Measurements from ENCODE around the gene NXPH4.
A peak's percentile ranks its signal among the peaks of the same experiment; 100 is the strongest.

NXPH4 gene

DNA sequence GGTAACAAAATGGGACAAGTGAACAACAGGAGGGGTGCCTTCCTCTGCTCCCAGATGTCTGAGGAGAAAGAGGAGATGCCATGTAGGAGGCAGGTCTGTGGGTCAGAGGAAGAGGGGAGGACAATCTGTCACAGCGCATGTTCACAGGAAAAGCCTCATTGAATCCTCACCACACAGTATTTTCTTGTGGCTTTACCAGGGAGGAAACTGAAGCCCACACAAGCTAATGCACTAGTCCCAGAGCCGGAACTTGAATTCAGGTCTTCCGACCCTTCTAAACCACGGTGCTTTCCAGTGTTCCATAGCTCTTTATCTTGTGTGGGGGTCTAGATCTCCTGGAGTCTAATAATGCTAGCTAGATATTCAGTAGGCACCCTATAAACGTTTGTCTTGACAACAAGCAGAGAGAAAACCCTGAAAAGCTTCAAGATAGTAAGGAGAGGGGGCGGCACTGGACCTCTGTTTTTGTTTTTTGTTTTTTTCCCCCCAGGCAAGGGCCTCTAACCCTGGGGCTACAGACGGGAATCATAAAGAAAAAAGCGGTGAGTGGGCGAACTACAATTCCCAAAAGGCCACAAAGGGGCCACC is 12.5 kb downstream of the NXPH4 start:
- H3K27ac ChIP-seq: peak overlapping the region; percentile 85
- no peak for DNase-seq (ENCODE audit: low read depth, low spot score)

DNA sequence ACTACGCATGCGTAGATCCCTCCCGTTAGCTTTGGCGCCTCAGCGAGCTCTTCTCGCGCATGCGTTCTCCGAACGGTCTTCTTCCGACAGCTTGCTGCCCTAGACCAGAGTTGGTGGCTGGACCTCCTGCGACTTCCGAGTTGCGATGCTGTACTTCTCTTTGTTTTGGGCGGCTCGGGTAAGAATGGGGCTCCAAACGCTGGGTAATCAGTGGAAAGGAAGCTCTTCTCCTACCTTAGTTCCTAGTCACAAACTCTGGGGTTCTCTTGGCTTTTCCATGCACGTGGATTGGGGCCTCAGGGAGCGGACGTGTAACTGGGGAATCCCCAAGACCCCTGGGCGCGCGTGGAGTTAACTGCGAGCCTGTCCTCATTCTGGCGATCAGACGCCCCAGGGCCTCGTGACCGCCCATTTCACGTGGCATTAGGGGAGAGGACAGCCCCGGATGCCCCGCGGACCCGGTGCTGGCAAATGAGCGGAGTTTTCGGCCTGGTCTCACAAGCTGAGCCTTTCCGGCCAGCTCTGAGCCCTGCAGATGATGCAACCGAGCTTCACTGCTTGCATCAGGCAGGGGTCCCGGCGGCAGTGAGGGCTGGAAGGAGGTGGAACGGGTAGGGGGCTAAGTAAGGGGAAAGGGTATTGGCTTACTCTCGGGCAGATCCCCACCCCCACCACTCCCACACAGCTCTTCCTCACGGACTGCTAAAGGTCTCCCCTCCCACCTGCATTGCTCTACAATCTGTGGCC is 13.2 kb downstream of the NXPH4 start, which contains the start of gene SHMT2:
Gene SHMT2 (plus strand): TSS at position 78 of the 747 bp plus-strand sequence. CDS start 68 bp downstream, at position 146.
- DNase-seq (ENCODE audit: low read depth, low spot score): no peak
- peak within 1 kb of the TSS; percentile 85 for H3K27ac ChIP-seq

DNA sequence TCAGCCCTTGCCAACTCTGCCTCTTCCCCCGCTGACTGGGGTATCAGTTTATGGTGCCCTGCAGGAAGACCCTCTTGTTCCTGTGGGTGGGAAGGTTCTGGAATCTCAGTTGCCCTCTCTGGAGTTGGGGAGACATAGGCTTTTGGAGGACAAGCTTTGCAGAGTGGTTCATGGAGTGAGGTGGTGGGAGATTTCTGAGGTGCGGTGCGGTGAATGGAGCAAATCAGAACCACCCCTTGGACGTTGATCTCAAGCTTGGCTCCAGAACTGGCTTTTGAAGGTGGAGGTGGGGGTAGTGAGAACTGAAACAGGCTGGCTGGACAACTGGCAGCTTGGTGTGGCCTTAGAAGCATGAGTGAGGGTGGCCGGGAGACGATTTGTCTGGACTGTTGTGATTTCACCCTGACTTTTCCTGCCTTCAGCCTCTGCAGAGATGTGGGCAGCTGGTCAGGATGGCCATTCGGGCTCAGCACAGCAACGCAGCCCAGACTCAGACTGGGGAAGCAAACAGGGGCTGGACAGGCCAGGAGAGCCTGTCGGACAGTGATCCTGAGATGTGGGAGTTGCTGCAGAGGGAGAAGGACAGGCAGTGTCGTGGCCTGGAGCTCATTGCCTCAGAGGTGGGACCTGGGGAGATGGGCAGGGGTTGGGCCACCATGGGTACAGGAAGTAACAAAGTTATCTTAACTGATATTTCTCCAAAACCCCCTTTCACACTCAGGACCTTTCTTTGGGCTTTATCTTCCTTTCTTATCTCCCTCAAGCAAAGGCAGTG is 14.0 kb downstream of the NXPH4 start:
- no peak for DNase-seq (ENCODE audit: low read depth, low spot score)
- peak overlapping the region; percentile 85 for H3K27ac ChIP-seq

DNA sequence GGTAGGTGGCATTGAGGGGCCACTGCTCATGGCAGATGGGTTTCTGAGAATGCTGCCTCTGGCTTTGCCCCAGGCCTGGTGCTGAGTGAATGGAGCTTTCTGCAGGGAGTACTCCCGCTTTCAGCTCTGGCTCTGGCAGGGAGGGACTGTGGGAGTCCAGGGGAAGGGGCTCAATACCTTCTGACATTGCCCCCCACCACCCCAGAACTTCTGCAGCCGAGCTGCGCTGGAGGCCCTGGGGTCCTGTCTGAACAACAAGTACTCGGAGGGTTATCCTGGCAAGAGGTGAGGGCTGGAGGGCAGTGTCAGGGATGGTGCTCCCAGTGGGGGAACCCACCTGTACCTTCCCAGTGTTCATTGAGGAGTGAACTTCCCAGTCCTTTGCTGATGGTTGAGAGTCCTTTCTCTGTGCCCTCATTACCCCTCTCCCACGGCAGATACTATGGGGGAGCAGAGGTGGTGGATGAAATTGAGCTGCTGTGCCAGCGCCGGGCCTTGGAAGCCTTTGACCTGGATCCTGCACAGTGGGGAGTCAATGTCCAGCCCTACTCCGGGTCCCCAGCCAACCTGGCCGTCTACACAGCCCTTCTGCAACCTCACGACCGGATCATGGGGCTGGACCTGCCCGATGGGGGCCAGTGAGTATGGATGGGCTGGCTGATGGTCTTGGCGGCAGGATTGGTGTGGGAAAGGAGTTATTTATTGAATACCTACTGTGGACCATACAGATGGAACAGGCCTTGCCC is 14.9 kb downstream of the NXPH4 start:
- no peak for DNase-seq (ENCODE audit: low read depth, low spot score)
- H3K27ac ChIP-seq: peak overlapping the region; percentile 85

DNA sequence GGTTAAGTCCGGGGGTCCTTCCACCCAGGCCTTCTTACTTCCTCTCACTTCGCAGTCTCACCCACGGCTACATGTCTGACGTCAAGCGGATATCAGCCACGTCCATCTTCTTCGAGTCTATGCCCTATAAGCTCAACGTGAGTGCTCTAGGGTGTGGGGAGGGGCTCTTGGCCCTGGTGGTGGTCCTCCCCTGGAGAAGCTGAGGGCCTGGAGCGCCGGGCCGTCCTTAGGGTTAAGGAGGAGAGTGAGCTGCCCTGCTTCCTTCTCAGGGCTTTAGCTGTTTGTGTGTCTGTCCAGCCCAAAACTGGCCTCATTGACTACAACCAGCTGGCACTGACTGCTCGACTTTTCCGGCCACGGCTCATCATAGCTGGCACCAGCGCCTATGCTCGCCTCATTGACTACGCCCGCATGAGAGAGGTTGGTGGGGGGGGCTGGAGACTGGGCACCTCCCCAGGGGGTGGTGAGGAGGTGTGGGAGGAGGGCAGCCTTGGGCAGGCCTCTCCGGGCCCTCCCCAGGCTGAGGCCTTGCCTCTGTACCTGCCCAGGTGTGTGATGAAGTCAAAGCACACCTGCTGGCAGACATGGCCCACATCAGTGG is 15.7 kb downstream of the NXPH4 start:
- H3K27ac ChIP-seq: no peak overlapping the region
- DNase-seq (ENCODE audit: low read depth, low spot score): no peak

DNA sequence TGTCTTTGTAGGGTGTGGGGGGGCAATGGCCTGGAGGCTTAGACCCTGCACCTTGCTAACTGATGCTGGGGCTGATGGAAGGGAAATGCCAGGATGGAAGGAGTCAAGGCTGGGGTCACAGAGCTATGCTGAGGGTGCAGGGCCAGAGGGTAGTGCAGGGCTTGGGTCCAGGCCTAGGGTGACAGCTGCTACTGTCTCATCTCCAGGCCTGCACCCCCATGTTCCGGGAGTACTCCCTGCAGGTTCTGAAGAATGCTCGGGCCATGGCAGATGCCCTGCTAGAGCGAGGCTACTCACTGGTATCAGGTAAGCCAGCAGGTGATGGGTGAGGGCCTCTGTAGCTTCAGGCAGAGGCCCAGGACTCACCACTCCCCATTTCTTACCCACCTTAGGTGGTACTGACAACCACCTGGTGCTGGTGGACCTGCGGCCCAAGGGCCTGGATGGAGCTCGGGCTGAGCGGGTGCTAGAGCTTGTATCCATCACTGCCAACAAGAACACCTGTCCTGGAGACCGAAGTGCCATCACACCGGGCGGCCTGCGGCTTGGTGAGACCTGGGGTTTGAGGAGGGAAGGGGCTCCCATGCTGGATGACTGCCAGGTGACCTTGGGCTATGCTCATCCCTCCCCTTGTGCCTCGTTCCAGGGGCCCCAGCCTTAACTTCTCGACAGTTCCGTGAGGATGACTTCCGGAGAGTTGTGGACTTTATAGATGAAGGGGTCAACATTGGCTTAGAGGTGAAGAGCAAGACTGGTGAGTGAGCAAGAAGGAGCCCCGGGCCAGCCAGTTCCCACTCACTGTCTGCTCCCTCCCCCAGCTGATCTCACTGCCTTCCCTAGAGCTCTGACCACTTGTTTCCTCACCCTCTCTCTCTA is 17.0 kb downstream of the NXPH4 start:
- DNase-seq (ENCODE audit: low read depth, low spot score): no peak
- no peak overlapping the region for H3K27ac ChIP-seq

DNA sequence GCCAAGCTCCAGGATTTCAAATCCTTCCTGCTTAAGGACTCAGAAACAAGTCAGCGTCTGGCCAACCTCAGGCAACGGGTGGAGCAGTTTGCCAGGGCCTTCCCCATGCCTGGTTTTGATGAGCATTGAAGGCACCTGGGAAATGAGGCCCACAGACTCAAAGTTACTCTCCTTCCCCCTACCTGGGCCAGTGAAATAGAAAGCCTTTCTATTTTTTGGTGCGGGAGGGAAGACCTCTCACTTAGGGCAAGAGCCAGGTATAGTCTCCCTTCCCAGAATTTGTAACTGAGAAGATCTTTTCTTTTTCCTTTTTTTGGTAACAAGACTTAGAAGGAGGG is 17.6 kb downstream of the NXPH4 start:
- DNase-seq (ENCODE audit: low read depth, low spot score): no peak

DNA sequence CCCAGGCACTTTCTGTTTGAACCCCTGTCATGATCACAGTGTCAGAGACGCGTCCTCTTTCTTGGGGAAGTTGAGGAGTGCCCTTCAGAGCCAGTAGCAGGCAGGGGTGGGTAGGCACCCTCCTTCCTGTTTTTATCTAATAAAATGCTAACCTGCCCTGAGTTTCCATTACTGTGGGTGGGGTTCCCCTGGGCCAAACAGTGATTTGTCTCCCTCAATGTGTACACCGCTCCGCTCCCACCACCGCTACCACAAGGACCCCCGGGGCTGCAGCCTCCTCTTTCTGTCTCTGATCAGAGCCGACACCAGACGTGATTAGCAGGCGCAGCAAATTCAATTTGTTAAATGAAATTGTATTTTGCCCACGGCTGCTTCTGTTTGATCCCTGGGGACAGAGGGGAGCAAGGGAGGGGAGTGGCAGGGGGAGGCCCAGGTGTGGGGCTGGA is 18.0 kb downstream of the NXPH4 start:
- H3K27ac ChIP-seq: no peak overlapping the region
- no peak for DNase-seq (ENCODE audit: low read depth, low spot score)

More for the DNA sequence above, 17.6 kb downstream of the NXPH4 start:
- H3K27ac ChIP-seq: no peak overlapping the region

DNA sequence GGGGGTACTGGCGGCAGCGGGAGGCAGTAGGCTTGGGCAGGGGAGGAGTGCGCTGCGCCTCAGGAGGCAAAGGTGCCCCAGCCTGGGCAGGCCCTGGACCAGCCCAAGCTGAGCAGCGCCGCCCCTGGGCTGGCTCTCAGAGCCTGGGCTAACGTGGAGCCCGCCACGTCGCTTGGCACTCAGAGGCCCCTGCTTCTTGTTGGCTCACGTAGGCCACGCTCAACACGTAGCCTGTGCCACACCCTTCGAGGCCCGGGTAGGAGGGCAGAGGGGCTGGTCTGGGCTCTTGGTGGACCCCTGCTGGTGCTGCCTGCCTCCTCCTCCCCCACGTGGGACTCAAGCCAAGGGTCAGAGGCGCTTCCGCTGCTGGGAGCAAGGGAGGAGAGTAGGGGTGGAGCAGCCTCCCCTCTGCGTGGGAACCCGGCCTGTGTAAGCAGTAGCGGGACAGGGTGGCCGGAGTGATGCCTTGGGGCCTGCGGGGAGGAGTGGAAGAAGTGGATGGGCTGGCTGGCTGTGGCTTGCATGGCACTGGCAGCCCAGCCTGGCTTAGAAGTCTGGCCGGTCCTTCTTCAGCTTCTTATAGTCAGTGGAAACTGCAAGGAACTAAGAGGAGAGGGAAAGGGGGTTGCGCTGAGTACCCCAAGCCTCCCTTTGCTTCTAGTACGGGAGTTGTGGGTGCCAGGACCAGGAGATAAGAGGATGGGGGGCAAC is 18.6 kb downstream of the NXPH4 start:
- no peak for DNase-seq (ENCODE audit: low read depth, low spot score)
- no peak overlapping the region for H3K27ac ChIP-seq

DNA sequence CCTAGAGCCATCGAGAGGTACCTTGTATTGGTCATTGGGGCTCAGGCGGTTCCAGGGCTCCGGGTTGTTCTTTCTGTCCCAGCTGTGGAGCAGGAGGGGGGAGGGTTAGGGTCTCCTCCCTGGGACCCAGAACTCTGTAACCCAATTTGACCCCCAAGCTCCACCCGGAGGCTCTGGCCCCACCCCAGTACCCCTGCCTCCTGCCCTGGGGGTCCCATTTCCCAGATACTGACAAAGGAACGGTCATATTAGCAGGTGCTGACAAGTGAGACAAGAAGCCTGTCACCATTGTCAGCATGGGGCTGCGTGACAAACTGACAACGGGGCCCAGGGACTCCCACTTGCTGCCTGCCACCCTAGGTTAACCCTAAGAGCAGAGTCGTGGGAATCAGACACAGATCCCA is 19.1 kb downstream of the NXPH4 start:
- H3K27ac ChIP-seq: no peak overlapping the region
- no peak for DNase-seq (ENCODE audit: low read depth, low spot score)

DNA sequence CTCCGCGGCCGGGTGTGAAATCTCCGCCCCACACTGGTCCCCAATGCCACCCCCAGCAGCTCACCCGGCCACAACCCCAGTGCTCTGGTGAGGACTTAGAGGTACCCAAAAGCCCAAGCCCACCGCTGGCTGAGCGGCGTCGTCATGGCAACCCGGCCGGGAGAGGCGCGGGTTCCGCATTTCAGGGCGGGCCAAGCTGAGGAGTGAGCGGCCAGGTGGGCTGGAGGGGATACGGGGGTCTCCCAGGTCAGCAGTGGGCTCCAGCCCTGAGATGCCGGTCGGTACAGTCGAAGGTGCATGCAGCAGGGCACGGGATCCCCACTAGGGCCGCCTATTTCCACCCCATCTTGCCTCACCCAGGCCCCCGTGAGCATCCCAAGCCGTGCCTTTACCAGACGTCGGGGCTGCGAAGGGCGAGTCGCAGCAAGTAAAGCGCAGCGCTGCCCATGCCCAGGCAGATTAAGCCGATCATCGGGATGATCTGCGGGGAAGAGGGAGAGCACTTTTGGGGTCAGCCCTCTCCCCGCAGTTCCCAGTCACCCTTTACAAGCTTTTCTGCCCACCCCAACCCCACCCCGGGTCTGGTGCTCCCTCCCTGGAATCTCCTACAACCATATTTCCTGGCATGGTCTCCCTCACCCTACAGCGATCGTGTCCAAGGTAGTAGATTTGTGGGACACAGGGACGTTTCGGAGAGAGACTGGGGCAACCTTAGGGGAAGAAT is 19.8 kb downstream of the NXPH4 start:
- DNase-seq (ENCODE audit: low read depth, low spot score): no peak
- H3K27ac ChIP-seq: no peak overlapping the region

DNA sequence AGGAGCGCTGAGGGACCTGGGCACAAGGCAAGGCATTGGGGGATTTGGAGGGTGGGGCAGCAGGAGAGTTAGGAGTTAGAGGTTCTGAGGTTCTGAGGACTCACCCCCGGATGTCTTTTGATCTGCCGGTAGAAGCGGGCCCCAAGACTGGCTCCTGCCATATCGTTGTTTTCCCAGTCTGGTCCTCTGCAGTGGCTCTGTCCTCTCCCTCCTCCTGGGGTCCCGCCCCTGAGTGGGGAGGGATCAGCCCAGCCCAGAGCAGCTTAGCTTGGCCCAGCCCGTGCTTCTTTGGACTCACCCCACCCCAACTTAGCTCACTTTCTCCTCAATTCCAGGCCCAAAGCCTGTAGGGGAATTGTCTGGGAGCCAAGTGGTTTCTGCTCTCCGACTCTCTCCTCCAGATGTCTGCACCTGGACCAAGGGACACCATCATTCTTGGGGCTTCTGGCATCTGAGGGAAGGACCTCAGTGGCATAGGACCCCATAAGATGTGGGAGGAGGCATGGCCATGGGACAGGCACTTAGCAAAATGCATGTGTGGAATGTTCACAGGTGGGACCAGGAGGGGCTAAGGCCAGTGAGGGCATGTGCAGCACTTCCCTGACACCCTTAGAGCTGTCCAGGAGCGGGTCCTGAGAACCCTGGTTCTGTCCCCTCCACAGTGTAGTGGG is 20.5 kb downstream of the NXPH4 start:
- no peak for DNase-seq (ENCODE audit: low read depth, low spot score)
- no peak overlapping the region for H3K27ac ChIP-seq

DNA sequence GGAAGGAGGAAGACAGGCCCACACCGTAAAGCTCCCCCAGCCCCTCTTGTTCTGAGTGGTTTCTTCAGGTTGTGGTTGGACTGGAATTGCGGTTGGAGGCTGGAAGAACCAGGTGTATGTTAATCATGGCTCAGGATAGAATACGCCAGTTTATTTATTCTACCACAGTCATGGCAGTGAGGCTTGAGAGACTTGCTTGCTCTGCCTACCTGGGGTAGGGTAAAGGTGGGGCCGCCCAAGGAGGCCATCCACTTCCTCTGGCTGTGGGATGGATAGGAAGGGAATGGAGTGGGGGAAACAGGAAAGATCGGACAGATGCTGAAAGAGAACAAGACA is 21.0 kb downstream of the NXPH4 start:
- no peak overlapping the region for H3K27ac ChIP-seq
- DNase-seq (ENCODE audit: low read depth, low spot score): no peak

DNA sequence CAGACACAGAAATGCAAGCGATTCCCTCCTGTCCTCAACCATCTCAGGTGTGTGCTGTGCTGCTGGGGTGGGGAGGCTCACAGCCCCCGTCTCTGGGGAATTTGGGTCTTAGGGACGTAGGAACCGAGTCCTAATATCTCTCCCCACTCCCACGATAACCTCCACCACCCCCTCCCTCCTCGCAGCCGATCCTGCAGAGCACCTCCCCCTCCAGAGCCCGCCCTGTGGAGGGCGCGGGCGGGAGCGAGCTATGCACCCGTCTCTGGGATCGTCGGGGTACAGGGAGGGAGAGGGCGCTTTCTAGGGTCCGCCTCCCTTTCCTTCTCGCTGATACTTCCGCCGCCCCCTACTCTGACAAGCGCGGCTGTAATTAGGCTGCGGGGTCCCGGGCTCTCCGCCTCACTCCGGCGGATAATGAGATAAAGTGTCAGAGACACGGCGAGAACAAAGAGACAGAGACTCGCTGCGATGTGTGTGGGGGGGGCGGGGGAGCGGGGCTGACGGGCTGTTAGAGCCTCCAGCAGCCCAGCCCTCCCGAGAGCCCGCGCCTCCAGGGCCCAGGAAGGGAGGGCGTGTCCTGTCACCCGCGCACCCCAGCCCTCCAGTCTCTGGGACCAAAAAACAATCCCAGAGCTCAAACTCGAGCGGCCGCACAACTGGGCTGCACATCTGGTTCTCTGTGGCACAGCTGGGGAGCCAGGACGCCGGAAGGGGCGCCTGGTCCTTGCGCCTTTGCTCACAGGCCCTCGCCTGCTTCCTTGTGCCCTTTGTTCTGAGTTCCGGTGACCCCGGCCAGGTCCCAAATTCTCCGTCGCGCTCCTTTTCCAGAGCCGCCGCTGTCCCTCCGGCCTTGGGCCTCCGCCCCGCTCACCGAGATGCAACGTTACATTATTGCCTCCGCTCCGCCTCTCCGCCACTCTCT is 21.6 kb downstream of the NXPH4 start:
- DNase-seq (ENCODE audit: low read depth, low spot score): no peak
- H3K27ac ChIP-seq: no peak overlapping the region

DNA sequence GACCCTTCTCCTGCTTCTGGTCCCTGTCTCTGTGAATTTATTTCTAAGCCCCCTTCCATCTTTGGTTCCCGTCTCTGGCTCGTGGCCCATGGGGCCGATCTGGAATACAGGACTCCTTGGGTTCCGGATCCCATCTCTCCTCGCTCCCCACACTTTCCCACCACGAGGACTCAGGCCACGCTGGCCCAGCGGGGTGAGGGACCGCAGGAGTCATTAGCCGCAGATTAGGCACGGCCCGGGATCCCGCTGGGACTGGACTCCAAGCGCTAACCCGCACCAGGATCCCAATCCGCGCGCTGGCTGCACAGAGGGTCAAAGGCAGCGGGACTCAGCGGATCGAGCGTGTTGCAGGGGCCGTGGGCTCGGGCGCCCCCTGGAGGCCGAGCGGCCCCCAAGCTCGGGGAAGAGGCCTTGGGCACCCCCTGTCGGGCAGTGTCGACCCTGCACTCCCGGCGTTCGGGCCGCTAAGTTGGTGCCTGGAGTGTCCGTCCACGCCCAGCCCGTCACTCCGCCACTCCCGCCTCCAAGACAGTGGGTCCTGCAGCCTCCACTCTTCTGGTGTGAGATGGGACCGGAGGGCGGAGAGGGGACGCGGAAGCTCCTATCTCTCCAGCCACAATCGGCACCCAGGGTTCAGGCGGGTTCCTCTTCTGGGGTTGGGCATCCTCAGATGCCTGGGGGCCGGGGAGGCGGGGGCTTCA is 22.4 kb downstream of the NXPH4 start:
- H3K27ac ChIP-seq: peak overlapping the region; percentile 79
- no peak for DNase-seq (ENCODE audit: low read depth, low spot score)

DNA sequence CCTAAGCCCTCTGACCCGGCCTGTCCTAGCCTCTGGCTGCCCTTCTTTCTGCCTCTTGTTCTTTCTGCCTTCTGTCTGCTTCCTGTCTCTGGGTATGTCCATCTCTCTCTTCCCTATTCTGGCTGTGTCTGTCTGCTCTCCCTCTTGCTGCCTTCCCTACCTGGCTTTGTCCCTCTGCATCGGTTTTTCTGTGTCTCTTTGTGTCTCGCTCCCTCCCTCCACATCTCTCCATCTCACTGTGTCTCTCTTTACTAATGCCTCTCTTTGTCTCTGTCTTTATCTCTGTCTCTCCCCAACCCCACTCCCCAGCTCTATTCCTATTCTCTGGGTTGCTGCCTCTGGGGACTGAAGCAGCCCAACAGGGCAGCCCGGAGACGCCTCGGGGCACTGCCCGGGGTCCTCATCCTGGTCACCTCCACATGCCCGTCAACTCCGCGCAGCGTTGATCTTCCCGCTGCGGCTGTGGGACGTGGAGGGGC is 23.0 kb downstream of the NXPH4 start:
- H3K27ac ChIP-seq: peak overlapping the region; percentile 79
- no peak for DNase-seq (ENCODE audit: low read depth, low spot score)

Measured in epithelial cell of prostate (primary cell).